Neural progenitor cell (in vitro differentiated cells): ENCODE data around the gene EVC2. TPM values are rescaled to one million over a fixed set of nuclear protein-coding genes. Genes with fewer than 3 reads are reported as not detected.

ENCODE experiments used
- DNase-seq: peaks from one replicate; pipeline ENCODE4 v3.0.0-alpha.2; 2016; ENCODE audit warnings: low spot score
- H2AFZ ChIP-seq: fragments of 200-600 bp; sonication (generic); replicated peaks from 2 replicates; pipeline ENCODE4 v1.6.1; 2016; ENCODE audit warnings: antibody characterized with exemption
- H3F3A ChIP-seq: fragments of 200-600 bp; sonication (generic); 2 replicates; pipeline ENCODE4 v1.6.1; 2016; ENCODE audit warnings: antibody characterized with exemption, low read depth
- H3K27ac ChIP-seq: fragments of 200-600 bp; sonication (generic); 2 replicates; pipeline ENCODE4 v1.5.1; 2016; ENCODE audit warnings: mild to moderate bottlenecking
- H3K27me3 ChIP-seq: fragments of 200-600 bp; sonication (generic); 2 replicates; pipeline ENCODE4 v1.6.1; 2016; ENCODE audit warnings: mild to moderate bottlenecking, moderate library complexity
- H3K36me3 ChIP-seq: fragments of 200-600 bp; sonication (generic); 2 replicates; pipeline ENCODE4 v1.5.1; 2016
- H3K4me1 ChIP-seq: fragments of 200-600 bp; sonication (generic); 2 replicates; pipeline ENCODE4 v1.6.1; 2016; ENCODE audit warnings: mixed run types
- H3K4me2 ChIP-seq: fragments of 200-600 bp; sonication (generic); 2 replicates; pipeline ENCODE4 v1.6.1; 2016
- H3K4me3 ChIP-seq: fragments of 200-600 bp; sonication (generic); 2 replicates; pipeline ENCODE4 v1.5.1; 2016
- H3K79me2 ChIP-seq: fragments of 200-600 bp; sonication (generic); 2 replicates; pipeline ENCODE4 v1.6.1; 2016; ENCODE audit warnings: low read depth
- H3K9ac ChIP-seq: fragments of 200-600 bp; sonication (generic); 2 replicates; pipeline ENCODE4 v1.6.1; 2016
- H3K9me3 ChIP-seq: fragments of 200-600 bp; sonication (generic); 2 replicates; pipeline ENCODE4 v1.5.1; 2016; ENCODE audit warnings: low read depth
- H4K20me1 ChIP-seq: fragments of 200-600 bp; sonication (generic); 2 replicates; pipeline ENCODE4 v1.6.1; 2016; ENCODE audit warnings: low read depth
- H3K27ac Mint-ChIP-seq: 3 replicates; pipeline ENCODE4 v1.8.0; 2021; ENCODE audit warnings: mixed read lengths
- H3K27me3 Mint-ChIP-seq: 2 replicates; pipeline ENCODE4 v1.8.0; 2022; ENCODE audit warnings: low read depth, mild to moderate bottlenecking, inconsistent platforms, moderate library complexity, mixed read lengths; ENCODE audit not compliant: insufficient read depth
- H3K36me3 Mint-ChIP-seq: 3 replicates; pipeline ENCODE4 v1.8.0; 2021; ENCODE audit warnings: mixed read lengths
- H3K4me1 Mint-ChIP-seq: 3 replicates; pipeline ENCODE4 v1.8.0; 2021; ENCODE audit warnings: mixed read lengths
- H3K4me3 Mint-ChIP-seq: 3 replicates; pipeline ENCODE4 v1.8.0; 2021; ENCODE audit warnings: mild to moderate bottlenecking, moderate library complexity, mixed read lengths
- H3K9me3 Mint-ChIP-seq: 3 replicates; pipeline ENCODE4 v1.8.0; 2020; ENCODE audit warnings: mixed read lengths
- CTCF ChIP-seq: fragments of 200-600 bp; sonication (generic); IDR thresholded peaks from 2 replicates; pipeline ENCODE4 v1.5.1; 2017; ENCODE audit warnings: antibody characterized with exemption, mild to moderate bottlenecking
- EZH2 ChIP-seq: fragments of 200-600 bp; sonication (generic); IDR thresholded peaks from 2 replicates; pipeline ENCODE4 v1.6.1; 2017; ENCODE audit warnings: antibody characterized with exemption, mild to moderate bottlenecking, moderate library complexity
- EZH2phosphoT487 ChIP-seq: fragments of 200-600 bp; sonication (generic); IDR thresholded peaks from 2 replicates; pipeline ENCODE4 v1.6.1; 2017; ENCODE audit warnings: antibody characterized with exemption
- total RNA-seq: library from RNA; depleted of rRNA; stranded (reverse); fragments of >200 nt; gene quantifications from 2 replicates; pipeline ENCODE4 v1.2.3, GENCODE V29; 2015; ENCODE audit warnings: low replicate concordance

EVC2 gene
- 6.1 and 8.0 TPM in 2 replicates for total RNA-seq

GRCh38 chr4:5708449-5709206 is at the start of gene EVC2:
Gene EVC2 (minus strand): TSS chr4:5708559. CDS start chr4:5708513, 46 bp downstream.
- no peaks in the 10 kb centered on the region for H3K79me2 ChIP-seq
- peaks cover 29% of the 10 kb centered on the region for H3F3A ChIP-seq
- TF ChIP-seq EZH2phosphoT487 (no peak), CTCF (peak; percentile 8), EZH2 (no peak)
- H3K27ac ChIP-seq: no peak within 1 kb of the TSS
- Mint-ChIP-seq H3K27me3 (peaks cover 15% of the 10 kb centered on the region), H3K27ac (no peak within 1 kb of the TSS), H3K36me3 (peaks cover 3% of the 10 kb centered on the region), H3K4me3 (peak within 1 kb of the TSS; percentile 68), H3K4me1 (peaks cover 29% of the 10 kb centered on the region), H3K9me3 (peaks cover 12% of the 10 kb centered on the region)
- peak within 1 kb of the TSS; percentile 63 for H3K4me3 ChIP-seq
- peak within 1 kb of the TSS; percentile 100 for H2AFZ ChIP-seq
- no peaks in the 10 kb centered on the region for H3K9me3 ChIP-seq
- peak within 1 kb of the TSS; percentile 90 for H3K4me2 ChIP-seq
- peaks cover 19% of the 10 kb centered on the region for H3K4me1 ChIP-seq
- no peaks in the 10 kb centered on the region for H4K20me1 ChIP-seq
- H3K9ac ChIP-seq: no peak within 1 kb of the TSS
- no peaks in the 10 kb centered on the region for H3K36me3 ChIP-seq
- peak; percentile 71 for DNase-seq
- peaks cover 38% of the 10 kb centered on the region for H3K27me3 ChIP-seq

GRCh38 chr4:5757954-5758353 is 49.6 kb upstream of the EVC2 start:
- Mint-ChIP-seq H3K36me3 (peaks cover 17% of the 10 kb centered on the region), H3K4me1 (no peaks in the 10 kb centered on the region), H3K9me3 (no peaks in the 10 kb centered on the region), H3K27me3 (peaks cover 2% of the 10 kb centered on the region), H3K4me3 (no peak overlapping the region), H3K27ac (no peak overlapping the region)
- H3K9me3 ChIP-seq: no peaks in the 10 kb centered on the region
- H3K4me2 ChIP-seq: no peak overlapping the region
- H3K4me1 ChIP-seq: no peaks in the 10 kb centered on the region
- no peaks in the 10 kb centered on the region for H4K20me1 ChIP-seq
- TF ChIP-seq CTCF (no peak), EZH2phosphoT487 (no peak), EZH2 (no peak)
- H3K9ac ChIP-seq: no peak overlapping the region
- H3K36me3 ChIP-seq: no peaks in the 10 kb centered on the region
- DNase-seq: no peak
- H3K4me3 ChIP-seq: no peak overlapping the region
- no peak overlapping the region for H3K27ac ChIP-seq
- no peaks in the 10 kb centered on the region for H3K79me2 ChIP-seq
- H3K27me3 ChIP-seq: no peaks in the 10 kb centered on the region
- no peak overlapping the region for H2AFZ ChIP-seq
- no peaks in the 10 kb centered on the region for H3F3A ChIP-seq

- Mint-ChIP-seq H3K27me3 (peaks cover 2% of the 10 kb centered on the region), H3K36me3 (peaks cover 17% of the 10 kb centered on the region), H3K9me3 (no peaks in the 10 kb centered on the region), H3K4me1 (peaks cover 3% of the 10 kb centered on the region), H3K27ac (no peak overlapping the region), H3K4me3 (no peak overlapping the region)
- Histone ChIP-seq H3K9me3 (no peaks in the 10 kb centered on the region), H3K27ac (no peak overlapping the region), H3F3A (no peaks in the 10 kb centered on the region), H3K36me3 (no peaks in the 10 kb centered on the region), H3K27me3 (no peaks in the 10 kb centered on the region), H3K4me3 (no peak overlapping the region), H2AFZ (no peak overlapping the region), H3K79me2 (no peaks in the 10 kb centered on the region), H3K4me1 (no peaks in the 10 kb centered on the region), H4K20me1 (no peaks in the 10 kb centered on the region), H3K4me2 (no peak overlapping the region), H3K9ac (no peak overlapping the region)
- no peak for DNase-seq
- no peak for TF ChIP-seq EZH2
- no peak for TF ChIP-seq CTCF
- TF ChIP-seq EZH2phosphoT487: no peak
These were observed 49.2 kb upstream of the EVC2 start for GRCh38 chr4:5757536-5757935.
